A172 (cell line): ENCODE data around the gene GPATCH1. TPM values are rescaled to one million over a fixed set of nuclear protein-coding genes. Genes with fewer than 3 reads are reported as not detected.
"Not testable (repeated sequence)": the region's sequence is repeated elsewhere in the genome, so short reads cannot be mapped to it uniquely, and the experiment has no call there.

Source experiments
- DNase-seq: peaks from one replicate; pipeline ENCODE4 v3.0.0-alpha.2; 2015; ENCODE audit warnings: low spot score
- total RNA-seq: library from RNA; depleted of rRNA; stranded (reverse); fragments of >200 nt; shearing (Covaris generic); gene quantifications from 2 replicates; pipeline ENCODE4 v1.2.3, GENCODE V29; 2014; rRNA removed

The GPATCH1 gene, protein sequence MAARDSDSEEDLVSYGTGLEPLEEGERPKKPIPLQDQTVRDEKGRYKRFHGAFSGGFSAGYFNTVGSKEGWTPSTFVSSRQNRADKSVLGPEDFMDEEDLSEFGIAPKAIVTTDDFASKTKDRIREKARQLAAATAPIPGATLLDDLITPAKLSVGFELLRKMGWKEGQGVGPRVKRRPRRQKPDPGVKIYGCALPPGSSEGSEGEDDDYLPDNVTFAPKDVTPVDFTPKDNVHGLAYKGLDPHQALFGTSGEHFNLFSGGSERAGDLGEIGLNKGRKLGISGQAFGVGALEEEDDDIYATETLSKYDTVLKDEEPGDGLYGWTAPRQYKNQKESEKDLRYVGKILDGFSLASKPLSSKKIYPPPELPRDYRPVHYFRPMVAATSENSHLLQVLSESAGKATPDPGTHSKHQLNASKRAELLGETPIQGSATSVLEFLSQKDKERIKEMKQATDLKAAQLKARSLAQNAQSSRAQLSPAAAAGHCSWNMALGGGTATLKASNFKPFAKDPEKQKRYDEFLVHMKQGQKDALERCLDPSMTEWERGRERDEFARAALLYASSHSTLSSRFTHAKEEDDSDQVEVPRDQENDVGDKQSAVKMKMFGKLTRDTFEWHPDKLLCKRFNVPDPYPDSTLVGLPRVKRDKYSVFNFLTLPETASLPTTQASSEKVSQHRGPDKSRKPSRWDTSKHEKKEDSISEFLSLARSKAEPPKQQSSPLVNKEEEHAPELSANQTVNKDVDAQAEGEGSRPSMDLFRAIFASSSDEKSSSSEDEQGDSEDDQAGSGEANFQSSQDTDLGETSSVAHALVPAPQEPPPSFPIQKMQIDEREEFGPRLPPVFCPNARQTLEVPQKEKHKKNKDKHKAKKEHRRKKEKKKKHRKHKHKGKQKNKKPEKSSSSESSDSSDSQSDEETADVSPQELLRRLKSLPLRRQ
- 6.5 and 8.0 TPM in 2 replicates for total RNA-seq

DNA sequence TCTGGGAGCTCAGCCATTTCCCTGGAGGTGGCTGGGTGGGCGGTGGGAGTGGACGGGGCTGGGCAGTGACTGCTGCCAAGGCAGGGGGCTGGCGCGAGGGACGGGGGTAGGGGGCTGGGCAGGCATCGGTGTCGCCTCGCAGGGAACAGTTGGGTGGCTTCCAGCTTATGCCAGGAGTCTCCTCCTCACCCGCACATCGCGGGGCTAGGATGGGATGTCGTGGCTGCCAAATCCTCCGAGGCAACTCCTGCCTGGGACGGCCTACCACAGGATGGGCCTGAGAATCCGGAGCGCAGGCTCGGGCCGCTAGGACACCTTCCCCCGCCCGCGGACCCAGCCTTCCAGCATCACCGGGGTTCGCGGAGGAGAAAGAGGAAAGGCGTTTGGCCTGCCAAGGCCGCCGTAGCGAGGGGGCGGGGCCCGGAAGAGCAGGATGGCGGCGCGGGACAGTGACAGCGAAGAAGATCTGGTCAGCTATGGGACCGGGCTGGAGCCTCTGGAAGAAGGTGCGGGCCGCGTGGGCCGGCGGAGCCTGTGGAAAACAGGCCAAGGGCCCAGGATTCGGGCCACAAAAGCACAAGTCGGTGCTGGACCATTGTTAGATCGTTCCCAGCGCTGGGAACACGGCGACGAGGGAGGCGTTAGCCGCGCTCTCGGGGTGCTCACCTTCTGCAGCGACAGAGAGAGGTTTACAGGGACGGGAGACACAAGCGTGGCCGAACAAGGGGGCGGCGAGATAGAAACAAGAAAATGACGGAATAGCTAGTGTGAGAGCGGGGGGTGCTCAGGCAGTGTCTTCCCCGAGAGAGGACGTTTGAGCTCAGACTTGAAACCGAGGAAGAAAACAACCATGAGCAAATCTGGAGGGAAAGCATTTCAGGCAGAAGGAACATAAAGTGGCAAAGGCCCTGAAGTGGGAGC is at the start of gene GPATCH1:
Gene GPATCH1 (plus strand): TSS at position 421 of the 921 bp plus-strand sequence. CDS start 13 bp downstream, at position 434.
- DNase-seq, result peak; percentile 78

DNA sequence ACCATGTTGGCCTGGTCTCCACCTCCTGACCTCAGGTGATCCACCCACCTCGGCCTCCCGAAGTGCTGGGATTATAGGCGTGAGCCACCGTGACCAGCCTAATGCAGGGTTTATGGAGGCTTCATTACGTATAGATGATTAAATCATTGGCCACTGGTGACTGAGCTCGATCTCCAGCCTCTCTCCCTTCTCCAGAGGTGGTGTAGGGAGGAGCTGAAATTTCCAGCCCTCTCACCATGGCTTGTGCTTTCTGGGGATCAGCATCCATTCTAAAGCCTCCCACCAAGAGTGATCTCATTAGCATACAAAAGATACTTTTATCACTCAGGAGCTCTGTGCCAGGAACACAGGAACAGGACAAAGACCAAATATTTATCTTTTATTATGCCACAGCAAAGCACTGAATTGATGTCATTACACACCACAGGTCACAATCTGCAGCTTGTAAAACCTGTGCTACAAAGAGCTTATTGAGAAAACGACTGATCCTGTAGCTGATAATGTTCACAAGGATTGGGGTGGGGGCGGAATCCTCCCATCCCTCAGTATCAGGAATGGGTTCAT is 48.7 kb upstream of the GPATCH1 start:
- no peak for DNase-seq

DNA sequence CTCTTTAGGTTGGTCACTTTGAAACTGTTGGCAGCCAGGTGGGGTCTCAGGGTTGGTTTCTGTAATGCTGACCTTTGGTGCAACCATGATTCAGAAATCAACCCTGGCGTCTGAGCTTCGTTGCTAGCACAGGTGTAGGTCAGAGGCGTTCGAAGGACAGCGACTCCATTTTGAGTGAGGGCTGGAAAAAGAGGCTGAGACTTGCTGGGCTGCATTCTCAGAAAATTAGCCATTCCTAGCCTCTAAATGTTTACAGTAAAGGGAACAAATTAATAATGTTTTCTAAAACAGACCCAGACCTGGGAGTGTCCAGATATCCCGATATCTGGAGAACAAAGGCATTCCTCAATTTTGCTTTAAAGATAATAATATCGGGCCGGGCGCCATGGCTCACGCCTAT is 45.5 kb upstream of the GPATCH1 start:
- DNase-seq, result no peak

DNA sequence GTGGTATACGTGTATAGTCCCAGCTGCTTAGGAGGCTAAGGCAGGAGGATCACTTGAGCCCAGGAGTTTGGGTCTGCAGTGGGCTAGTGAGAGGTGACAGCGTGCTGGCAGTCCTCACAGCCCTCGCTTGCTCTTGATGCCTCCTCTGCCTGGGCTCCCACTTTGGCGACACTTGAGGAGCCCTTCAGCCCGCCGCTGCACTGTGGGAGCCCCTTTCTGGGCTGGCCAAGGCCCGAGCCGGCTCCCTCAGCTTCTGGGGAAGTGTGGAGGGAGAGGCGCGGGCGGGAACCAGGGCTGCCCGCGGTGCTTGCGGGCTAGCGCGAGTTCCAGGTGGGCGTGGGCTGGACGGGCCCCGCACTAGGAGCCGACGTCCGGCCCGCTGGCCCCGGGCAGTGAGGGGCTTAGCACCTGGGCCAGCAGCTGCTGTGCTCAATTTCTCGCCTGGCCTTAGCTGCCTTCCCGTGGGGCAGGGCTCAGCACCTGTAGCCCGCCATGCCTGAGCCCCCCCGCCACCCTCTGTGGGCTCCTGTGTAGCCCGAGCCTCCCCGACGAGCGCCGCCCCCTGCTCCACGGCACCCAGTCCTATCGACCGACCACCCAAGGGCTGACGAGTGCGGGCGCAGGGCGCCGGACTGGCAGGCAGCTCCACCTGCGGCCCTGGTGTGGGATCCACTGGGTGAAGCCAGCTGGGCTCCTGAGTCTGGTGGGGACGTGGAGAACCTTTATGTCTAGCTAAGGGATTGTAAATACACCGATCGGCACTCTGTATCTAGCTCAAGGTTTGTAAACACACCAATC is 44.4 kb upstream of the GPATCH1 start:
- not testable (repeated sequence) for DNase-seq

DNA sequence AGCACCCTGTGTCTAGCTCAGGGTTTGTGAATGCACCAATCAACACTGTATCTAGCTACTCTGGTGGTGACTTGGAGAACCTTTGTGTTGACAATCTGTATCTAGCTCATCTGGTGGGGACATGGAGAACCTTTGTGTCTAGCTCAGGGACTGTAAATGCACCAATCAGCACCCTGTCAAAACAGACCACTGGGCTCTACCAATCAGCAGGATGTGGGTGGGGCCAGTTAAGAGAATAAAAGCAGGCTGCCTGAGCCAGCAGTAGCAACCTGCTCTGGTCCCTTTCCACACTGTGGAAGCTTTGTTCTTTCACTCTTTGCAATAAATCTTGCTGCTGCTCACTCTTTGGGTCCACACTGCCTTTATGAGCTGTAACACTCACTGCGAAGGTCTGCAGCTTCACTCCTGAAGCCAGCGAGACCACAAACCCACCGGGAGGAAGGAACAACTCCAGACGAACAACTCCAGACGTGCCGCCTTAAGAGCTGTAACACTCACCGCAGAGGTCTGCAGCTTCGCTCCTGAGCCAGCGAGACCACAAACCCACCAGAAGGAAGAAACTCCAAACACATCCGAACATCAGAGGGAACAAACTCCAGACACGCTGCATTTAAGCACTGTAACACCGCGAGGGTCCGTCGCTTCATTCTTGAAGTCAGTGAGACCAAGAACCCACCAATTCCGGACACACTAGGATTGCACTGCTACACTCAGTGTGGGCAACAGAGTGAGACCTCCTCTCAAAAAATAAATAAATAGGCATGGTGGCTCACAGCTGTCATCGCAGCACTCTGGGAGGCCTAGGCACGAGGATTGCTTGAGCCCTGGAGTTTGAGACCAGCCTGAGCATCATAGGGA is 43.6 kb upstream of the GPATCH1 start:
- DNase-seq, result not testable (repeated sequence)

DNA sequence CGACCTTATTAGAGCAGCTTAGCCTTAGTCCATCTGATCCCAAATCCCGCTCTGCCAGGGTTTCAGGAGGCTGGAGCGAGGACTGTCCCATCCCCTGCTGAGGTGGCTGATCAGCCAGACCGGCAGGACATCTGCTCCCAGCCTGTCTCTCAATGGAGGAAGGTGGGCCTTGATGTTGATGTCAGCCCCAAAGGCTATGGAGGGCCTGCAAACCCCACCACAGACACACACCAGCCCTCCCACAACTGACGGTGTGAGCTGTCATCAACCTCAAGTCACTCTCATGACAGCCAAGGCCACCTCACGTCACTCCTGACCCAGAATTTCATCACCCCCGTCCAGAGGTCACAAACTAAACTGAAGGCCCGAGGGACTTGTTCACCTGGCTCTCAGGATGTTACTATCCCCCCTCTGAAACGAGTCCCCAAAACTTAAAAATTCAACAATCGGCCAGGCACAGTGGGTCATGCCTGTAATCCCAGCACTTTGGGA is 41.8 kb upstream of the GPATCH1 start:
- DNase-seq, result no peak

DNA sequence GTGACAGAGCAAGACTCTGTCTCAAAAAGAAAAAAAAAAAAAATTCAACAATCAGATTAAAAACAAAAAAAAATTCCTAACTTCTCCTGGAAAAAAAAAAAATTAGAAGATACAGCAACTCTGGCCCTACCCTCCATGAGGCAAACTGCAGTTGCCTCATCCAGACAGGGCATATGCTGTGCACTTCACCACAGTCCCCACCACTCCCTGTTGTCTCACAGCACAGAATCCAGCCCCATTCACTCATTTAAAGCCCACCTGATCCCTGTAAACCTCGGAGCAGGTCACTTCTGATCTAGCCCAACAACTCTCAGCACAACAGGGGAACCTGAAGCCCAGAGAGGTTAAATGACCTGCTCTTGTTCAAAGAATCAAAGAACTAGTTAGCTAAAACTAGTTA is 41.2 kb upstream of the GPATCH1 start:
- DNase-seq, result no peak

DNA sequence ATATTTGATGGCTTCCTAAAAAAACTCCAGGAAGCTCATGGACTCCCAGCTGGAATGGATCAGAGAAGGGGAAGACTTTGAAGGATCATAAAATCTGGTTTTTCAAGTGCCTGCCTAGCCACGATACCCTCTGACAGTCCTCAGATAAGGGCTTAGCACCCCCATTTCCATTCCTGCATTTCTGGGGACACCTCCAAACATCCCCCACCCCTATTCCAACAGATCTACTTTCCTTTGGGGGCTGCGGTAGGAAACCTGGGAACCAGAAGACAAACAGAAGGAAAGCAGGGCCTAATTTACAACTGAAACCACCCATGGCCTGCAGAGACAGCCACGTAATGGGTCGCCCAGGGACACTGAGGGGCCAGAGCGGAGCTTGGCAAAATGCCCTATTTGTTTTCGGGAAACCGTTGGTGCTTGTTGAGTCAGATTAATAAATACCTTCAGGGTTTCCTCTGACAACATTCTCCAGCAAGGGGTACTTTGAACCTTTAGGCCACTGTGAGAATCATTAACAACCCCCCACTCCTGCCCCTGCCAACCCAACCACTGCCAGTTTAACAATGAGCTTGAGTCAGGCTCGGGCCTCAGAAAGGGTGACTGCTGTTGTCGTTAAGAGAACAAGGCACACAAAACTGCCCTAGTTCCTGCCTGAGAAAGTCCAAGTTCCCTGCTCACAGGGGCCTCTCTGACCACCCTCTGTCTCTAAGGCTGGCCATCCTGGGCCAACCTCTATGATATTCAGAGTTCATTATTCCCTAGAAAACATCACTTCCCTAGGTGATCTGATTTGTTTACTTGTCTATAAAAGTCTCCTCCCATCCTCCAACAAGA is 39.8 kb upstream of the GPATCH1 start:
- DNase-seq, result no peak

DNA sequence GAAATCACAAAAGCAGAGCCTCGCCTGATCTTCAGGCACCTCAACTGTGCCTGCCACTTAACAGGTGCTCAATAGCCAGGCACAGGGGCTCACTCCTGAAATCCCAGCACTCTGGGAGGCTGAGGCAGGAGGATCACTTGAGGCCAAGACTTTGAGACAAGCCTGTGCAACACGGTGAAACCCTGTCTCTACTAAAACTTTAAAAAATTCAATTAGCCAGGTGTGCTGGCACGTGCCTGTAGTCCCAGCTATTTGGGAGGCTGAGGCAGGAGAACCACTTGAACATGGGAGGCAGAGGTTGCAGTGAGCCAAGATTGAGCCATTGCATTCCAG is 39.2 kb upstream of the GPATCH1 start:
- DNase-seq, result not testable (repeated sequence)

DNA sequence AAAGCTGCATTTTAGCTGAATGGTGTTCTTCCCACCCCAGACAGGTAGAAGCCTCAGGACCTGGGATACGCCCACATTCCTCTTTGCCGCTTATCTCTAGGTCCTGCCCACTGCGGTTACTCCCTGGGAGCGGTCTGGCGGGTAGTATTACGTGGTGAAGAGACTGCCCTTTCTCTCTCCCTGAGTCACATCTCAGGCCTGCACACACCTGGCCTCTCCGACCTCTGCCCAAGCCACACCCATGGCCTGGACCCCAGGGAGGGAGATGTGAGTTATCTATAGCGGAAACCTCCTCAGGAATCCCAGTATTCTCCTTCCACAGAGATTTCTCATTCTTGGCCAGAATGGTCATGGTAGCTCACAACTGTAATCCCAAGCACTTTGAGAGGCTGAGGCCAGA is 33.6 kb upstream of the GPATCH1 start:
- peak; percentile 83 for DNase-seq

DNA sequence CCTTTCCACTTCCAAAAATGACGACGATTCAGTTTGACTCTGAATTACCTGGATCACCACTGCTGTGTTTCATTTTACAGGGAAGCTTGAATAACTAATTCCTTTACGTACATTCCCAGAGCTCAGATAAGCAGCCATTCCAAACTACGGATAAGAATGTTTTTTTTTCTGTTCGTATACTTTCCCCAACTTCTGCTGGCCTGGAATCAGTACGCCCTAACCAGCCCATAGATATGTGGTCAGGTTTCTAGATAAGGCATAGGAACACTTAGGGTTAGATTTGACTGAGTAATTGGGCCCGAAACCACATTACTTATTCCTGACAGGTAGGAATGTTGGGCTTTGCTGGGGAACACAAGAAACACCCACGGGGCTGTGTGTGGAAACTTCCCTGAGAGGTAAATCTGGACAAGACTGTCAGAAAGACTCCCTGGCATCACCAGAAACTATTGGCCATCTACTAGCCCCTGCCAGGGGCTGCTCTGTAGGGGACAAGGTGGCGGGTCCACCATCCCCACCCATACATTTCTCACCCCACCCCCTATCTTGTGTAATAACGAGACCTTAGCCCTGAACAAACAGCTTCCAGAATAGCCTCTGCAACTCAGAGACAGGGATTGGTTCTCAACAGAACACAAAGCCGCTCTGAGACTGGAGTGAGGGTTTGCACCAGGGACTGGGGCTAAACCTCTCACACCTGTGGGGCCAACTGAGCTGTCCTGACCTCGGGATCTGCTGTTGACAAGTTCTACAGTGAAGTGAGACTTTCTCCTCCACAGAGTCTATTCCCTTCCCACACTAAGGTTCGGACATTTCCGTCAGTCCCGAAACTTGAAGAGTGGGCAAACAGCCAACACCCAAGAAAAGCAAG is 31.9 kb upstream of the GPATCH1 start:
- DNase-seq, result peak; percentile 74

DNA sequence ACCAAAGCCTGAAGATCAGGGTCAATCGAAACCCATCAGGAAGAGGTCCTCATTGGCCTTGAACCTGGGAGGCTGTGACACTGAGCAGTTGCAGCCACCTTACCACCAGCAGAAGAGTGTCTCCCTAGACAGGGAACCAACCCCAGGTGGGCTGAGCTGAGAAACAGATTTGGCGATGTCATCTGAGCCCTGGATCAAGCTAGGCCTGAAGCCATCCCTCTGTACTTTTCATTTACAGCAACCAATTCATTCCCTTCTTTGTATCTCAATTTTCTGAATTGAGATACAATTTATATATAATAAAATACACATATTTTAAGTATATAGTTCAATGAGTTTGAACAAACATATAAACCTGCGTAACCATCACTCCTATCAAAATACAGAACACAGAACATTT is 30.9 kb upstream of the GPATCH1 start:
- DNase-seq, result no peak

DNA sequence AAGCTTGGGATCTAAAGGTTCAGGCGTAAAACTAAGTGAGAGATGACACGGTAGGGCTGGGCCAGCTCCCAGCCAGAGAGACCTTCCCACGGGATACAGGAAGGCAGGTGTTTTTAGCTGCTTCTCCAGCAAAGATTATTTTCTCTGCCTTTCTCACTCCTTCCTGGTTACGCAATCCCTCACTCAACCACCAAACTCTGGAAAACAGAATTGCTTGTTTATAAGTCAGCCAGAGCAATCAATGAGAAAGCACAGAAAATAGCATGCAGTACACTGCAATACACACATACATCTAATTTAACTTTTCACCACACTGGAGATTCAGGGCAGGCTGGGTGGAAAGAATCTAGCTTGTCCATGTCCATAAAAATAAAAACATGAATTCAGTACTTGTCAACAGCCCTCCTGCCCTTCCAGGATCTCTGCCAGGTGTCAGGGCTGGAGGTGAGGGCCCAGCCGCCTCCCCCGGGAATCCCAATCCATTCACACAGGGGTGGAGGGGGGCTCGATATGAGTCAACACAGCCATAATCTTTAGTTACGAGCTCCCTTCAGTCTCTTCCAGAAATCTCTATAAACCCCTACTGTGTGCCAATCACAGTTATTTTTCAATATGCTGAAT is 28.5 kb upstream of the GPATCH1 start:
- peak; percentile 50 for DNase-seq

DNA sequence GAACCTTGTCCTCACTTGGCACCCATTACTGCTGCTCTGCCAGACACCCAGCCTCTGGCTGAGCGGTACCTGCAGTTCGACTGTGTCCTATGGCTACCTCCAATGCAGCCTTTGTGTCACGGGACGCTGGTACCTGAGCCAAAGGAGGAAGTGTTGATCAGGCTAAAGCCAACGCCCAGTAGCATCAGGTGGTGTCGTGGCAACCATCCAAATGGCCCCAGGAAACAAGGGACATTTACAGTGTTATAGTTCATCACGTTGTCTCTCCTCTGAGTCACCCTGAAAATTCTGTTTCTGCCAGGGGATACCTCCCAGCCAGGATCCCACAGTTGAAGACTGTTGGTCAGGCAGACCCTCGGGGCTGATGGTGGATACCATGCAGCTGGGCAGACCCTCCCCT is 26.4 kb upstream of the GPATCH1 start:
- DNase-seq, result peak; percentile 84

DNA sequence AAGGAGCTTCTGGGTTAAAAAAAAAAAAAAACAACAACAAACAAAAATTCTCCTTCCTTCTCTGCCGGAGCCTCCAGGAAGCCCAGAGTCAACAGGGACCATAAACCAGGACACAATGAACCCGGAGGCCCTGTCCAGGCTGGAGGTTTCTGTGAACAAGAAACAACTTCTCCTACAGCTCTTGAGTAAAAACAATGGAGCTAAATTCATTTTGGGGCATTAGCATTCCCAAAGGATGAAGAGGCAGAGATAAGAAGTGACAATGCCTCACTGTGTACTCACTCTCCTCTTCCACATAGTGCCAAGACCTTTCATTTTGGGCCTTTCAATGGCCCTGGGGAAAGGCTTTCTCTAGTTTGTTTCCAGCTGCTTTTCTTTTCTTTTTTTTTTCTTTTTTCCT is 25.3 kb upstream of the GPATCH1 start:
- DNase-seq, result peak; percentile 49

DNA sequence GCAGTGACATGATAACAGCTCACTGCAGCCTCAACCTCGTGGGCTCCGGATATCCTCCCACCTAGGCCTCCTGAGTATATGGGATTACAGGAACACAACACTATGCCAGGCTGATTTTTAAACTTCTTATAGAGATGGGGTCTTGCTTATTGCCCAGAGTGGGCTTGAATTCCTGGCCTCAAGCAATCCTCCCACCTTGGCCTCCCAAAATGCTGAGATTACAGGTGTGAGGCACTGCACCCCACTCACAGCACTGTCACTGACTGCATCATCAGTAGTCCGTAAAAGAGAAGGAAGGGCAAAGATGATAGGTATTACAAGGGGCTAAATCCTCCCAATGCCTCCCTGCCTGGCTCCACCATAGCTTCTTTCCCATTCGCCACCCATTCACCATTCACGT is 20.4 kb upstream of the GPATCH1 start:
- DNase-seq, result no peak

DNA sequence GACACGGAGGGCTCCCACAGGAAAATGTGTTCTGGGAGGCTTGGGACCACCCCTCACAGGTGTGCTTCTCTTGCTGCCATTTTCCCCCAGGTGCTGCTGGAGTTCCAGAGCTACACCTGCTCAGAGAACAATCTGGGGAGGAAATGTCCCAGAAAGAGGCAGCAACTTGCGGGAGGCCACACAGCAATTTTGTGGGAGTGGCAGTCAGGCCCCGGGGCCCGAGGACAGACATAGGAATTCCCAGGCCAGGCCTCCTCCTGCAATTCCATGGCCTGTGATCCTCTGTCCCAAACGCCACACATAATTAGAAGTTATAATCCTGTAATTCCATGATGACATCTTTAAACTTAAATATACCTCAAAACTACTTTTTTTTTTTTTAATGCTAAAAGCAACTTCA is 18.1 kb upstream of the GPATCH1 start:
- DNase-seq, result no peak
